IMR-90 (cell line): ENCODE measurements around the gene STK25. TPM values are rescaled to one million over a fixed set of nuclear protein-coding genes. Genes with fewer than 3 reads are reported as not detected.

ENCODE experiments used
- ATAC-seq: fragments of 200-7000 bp; cut with Tn5 transposase; 2 replicates; pipeline ENCODE4 v1.9.1; 2020; ENCODE audit warnings: low read depth, mild to moderate bottlenecking, moderate library complexity
- BruUV-seq: library from RNA; stranded (reverse); fragments of 400-500 nt; replicated peaks from 2 replicates; lab custom pipeline; 2021; lab: Mats Ljungman, UMichigan
- CTCF ChIA-PET: fragments of 300-600 bp; formaldehyde crosslinking; extraction: SDS; loops from one replicate; lab custom pipeline; 2021; ENCODE audit warnings: antibody characterized with exemption; lab: Yijun Ruan, JAX
- POLR2A ChIA-PET: fragments of 300-600 bp; sonication (Branson Sonifier 250); formaldehyde crosslinking; loops from one replicate; lab custom pipeline; 2022; ENCODE audit warnings: antibody characterized with exemption; ENCODE audit not compliant: unreplicated experiment; lab: Charles Lee
- DNase-seq: peaks from one replicate; pipeline ENCODE4 v3.0.0; 2013
- H2AFZ ChIP-seq: replicated peaks from 2 replicates; pipeline ENCODE3; 2013; ENCODE audit warnings: low read length, mild to moderate bottlenecking; ENCODE audit not compliant: poor library complexity
- H2AK5ac ChIP-seq: 2 replicates; pipeline ENCODE4 v1.6.1; 2013; ENCODE audit warnings: low read depth, low read length, inconsistent platforms
- H2AK9ac ChIP-seq: replicated peaks from 2 replicates; pipeline ENCODE3; 2013; ENCODE audit warnings: mild to moderate bottlenecking, low read depth, low read length, moderate library complexity; ENCODE audit not compliant: poor library complexity
- H2BK120ac ChIP-seq: 2 replicates; pipeline ENCODE4 v1.6.1; 2013; ENCODE audit warnings: low read depth, low read length, inconsistent platforms
- H2BK15ac ChIP-seq: 3 replicates; pipeline ENCODE4 v1.6.1; 2013; ENCODE audit warnings: low read depth, low read length, inconsistent platforms
- H2BK20ac ChIP-seq: 2 replicates; pipeline ENCODE4 v1.6.1; 2013; ENCODE audit warnings: low read depth, mild to moderate bottlenecking, inconsistent platforms, low read length, moderate library complexity
- H2BK5ac ChIP-seq: 2 replicates; pipeline ENCODE4 v1.6.1; 2013; ENCODE audit warnings: mild to moderate bottlenecking, low read depth, low read length, inconsistent platforms; ENCODE audit not compliant: poor library complexity, severe bottlenecking
- H3K14ac ChIP-seq: replicated peaks from 2 replicates; pipeline ENCODE4 v1.6.1; 2013; ENCODE audit warnings: low read depth, low read length, inconsistent platforms
- H3K18ac ChIP-seq: 2 replicates; pipeline ENCODE4 v1.6.1; 2013; ENCODE audit warnings: low read depth, low read length, control low read depth
- H3K23ac ChIP-seq: 2 replicates; pipeline ENCODE4 v1.6.1; 2013; ENCODE audit warnings: low read depth, low read length, inconsistent platforms
- H3K27ac ChIP-seq: 2 replicates; pipeline ENCODE4 v1.5.1; 2013; ENCODE audit warnings: mild to moderate bottlenecking, control low read depth, low read length; ENCODE audit not compliant: insufficient read depth
- H3K27me3 ChIP-seq: 2 replicates; pipeline ENCODE4 v1.6.1; 2013; ENCODE audit warnings: low read length; ENCODE audit not compliant: control insufficient read depth, insufficient read depth
- H3K36me3 ChIP-seq: 2 replicates; pipeline ENCODE4 v1.6.1; 2013; ENCODE audit warnings: low read length, mixed read lengths; ENCODE audit not compliant: control insufficient read depth, insufficient read depth
- H3K4ac ChIP-seq: 2 replicates; pipeline ENCODE4 v1.6.1; 2013; ENCODE audit warnings: low read depth, low read length, inconsistent platforms
- H3K4me1 ChIP-seq: 2 replicates; pipeline ENCODE4 v1.6.1; 2013; ENCODE audit warnings: low read length, mixed read lengths; ENCODE audit not compliant: control insufficient read depth, insufficient read depth
- H3K4me2 ChIP-seq: 2 replicates; pipeline ENCODE4 v1.6.1; 2013; ENCODE audit warnings: low read depth, mild to moderate bottlenecking, control low read depth, low read length, moderate library complexity
- H3K4me3 ChIP-seq: 2 replicates; pipeline ENCODE4 v1.5.1; 2013; ENCODE audit warnings: low read depth, mild to moderate bottlenecking, control low read depth, low read length, moderate library complexity; ENCODE audit not compliant: insufficient read depth
- H3K56ac ChIP-seq: 2 replicates; pipeline ENCODE4 v1.6.1; 2013; ENCODE audit warnings: low read length, inconsistent platforms; ENCODE audit not compliant: insufficient read depth; ENCODE audit errors: extremely low read depth
- H3K79me1 ChIP-seq, 2 experiments: 2 replicates each; pipeline ENCODE4 v1.6.1; 2013; ENCODE audit warnings: low read length in 2 of 2, inconsistent platforms in 1 of 2, low read depth in 1 of 2
- H3K9ac ChIP-seq: 2 replicates; pipeline ENCODE4 v1.6.1; 2013; ENCODE audit warnings: low read depth, low read length, control low read depth
- H3K9me1 ChIP-seq: 2 replicates; pipeline ENCODE4 v1.6.1; 2013; ENCODE audit warnings: low read length, inconsistent platforms; ENCODE audit not compliant: insufficient read depth
- H3K9me3 ChIP-seq: 2 replicates; pipeline ENCODE4 v1.6.1; 2013; ENCODE audit warnings: low read length; ENCODE audit not compliant: control insufficient read depth, insufficient read depth
- H4K20me1 ChIP-seq: 2 replicates; pipeline ENCODE4 v1.6.1; 2013; ENCODE audit warnings: low read length, inconsistent platforms; ENCODE audit not compliant: insufficient read depth
- H4K5ac ChIP-seq: 2 replicates; pipeline ENCODE4 v1.6.1; 2013; ENCODE audit warnings: mild to moderate bottlenecking, low read depth, low read length, control low read depth
- H4K8ac ChIP-seq, 2 experiments: 2 replicates each; pipeline ENCODE4 v1.6.1; 2013; ENCODE audit warnings: low read depth in 2 of 2, low read length in 2 of 2, control low read depth in 1 of 2, inconsistent platforms in 1 of 2
- H4K91ac ChIP-seq: 2 replicates; pipeline ENCODE4 v1.6.1; 2013; ENCODE audit warnings: low read depth, low read length, inconsistent platforms; ENCODE audit not compliant: insufficient read depth
- MAZ ChIP-seq: IDR thresholded peaks from 2 replicates; pipeline ENCODE4 v1.6.1; 2012; ENCODE audit warnings: low read depth, mild to moderate bottlenecking, low read length, improper control_type of control experiment, moderate library complexity, borderline replicate concordance
- NFE2L2 ChIP-seq: fragments of 150-350 bp; IDR thresholded peaks from 2 replicates; pipeline ENCODE4 v1.6.1; 2016; ENCODE audit warnings: low read depth, mild to moderate bottlenecking, low read length
- WGBS, 2 experiments: methylation state at CpG; one replicate each; pipeline versions ENCODE4 v1.1.5 to v1.1.7; 2013; ENCODE audit warnings: missing lambda C conversion rate in 2 of 2; ENCODE audit not compliant: insufficient read length in 1 of 2; ENCODE audit errors: extremely low coverage in 2 of 2; 5-methylcytosine and 5-hydroxymethylcytosine counted together
- dilution Hi-C: fragments of 300-500 bp; cut with HindIII; formaldehyde crosslinking; loops from one replicate; pipeline ENCODE4 v1.14.3; 2018; ENCODE audit warnings: low sequenced_read_pairs; ENCODE audit not compliant: unreplicated experiment
- in situ Hi-C: fragments of 300-500 bp; cut with MboI; formaldehyde crosslinking; loops from 3 replicates; pipeline ENCODE4 v1.14.3; 2019; ENCODE audit warnings: low sequenced_read_pairs, inconsistent platforms, mixed read lengths
- intact Hi-C: fragments of 100-400 bp; cut with micrococcal nuclease; formaldehyde crosslinking; loops from 2 replicates; pipeline ENCODE4 v1.10.0; 2022
- polyA plus RNA-seq, 3 experiments: library from polyadenylated mRNA; depleted of rRNA; stranded (reverse); fragments of >200 nt; gene quantifications; 2 replicates each; pipeline ENCODE4 v1.2.3, GENCODE V29; 2012; ENCODE audit warnings: low replicate concordance in 1 of 3
- total RNA-seq: library from RNA; depleted of rRNA; stranded (reverse); fragments of >200 nt; gene quantifications from 2 replicates; pipeline ENCODE4 v1.2.3, GENCODE V29; 2012
- TF ChIP-seq, protein P1 (sequence below): fragments of 150-350 bp; IDR thresholded peaks from 2 replicates; pipeline ENCODE4 v1.6.1; 2017; ENCODE audit warnings: mild to moderate bottlenecking, antibody characterized with exemption, low read length, low read depth

The STK25 gene
- total and polyA plus RNA-seq, 2 of the 4 experiments (the other 2 are of a cell fraction): 258 to 392 TPM

DNA sequence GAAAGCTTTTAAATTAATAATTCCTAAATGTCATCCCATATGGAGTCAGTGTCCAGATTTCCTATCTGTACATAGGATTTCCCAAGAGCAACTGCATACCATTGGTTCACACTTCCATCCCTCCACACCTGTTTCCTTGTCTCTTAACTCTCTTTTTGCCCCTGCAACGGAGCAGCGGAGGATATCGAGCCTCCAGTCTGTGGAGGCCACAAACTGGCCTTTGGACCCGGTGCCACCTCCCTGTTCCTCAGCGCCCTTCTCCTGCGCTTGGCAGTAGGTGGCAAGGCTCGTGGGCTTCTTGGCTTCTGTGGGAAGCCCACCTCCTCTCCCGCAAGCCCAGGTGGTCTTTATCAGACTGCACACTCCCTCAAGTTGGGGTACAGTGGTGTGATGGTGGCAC, 23.8 kb upstream of the STK25 start:
- CTCF ChIA-PET: no interaction called here
- POLR2A ChIA-PET: no interaction called here
- in situ Hi-C loops: no loop called here

More for the DNA sequence above, 23.8 kb upstream of the STK25 start:
- Histone ChIP-seq H3K27ac (no peak overlapping the region), H3K36me3 (no peaks in the 10 kb centered on the region), H4K20me1 (no peaks in the 10 kb centered on the region), H2AFZ (no peak overlapping the region), H2BK20ac (no peak overlapping the region), H3K4me3 (no peak overlapping the region), H3K9me3 (no peaks in the 10 kb centered on the region), H3K9ac (no peak overlapping the region), H3K27me3 (peaks cover 22% of the 10 kb centered on the region), H3K14ac (no peak overlapping the region), H3K79me1 (no peaks in the 10 kb centered on the region), H3K4me2 (no peak overlapping the region), H4K5ac (no peak overlapping the region), H3K56ac (no peak overlapping the region), H3K23ac (no peak overlapping the region), H2BK15ac (no peak overlapping the region), H2AK5ac (no peak overlapping the region), H2BK120ac (no peak overlapping the region), H3K18ac (no peak overlapping the region), H2BK5ac (no peak overlapping the region), H3K9me1 (no peaks in the 10 kb centered on the region), H3K4me1 (no peaks in the 10 kb centered on the region), H4K91ac (no peak overlapping the region), H3K4ac (no peak overlapping the region), H4K8ac (no peak overlapping the region), H2AK9ac (no peak overlapping the region)
- TF ChIP-seq MAZ: no peak
- TF ChIP-seq NFE2L2: no peak
- TF ChIP-seq, protein P1, sequence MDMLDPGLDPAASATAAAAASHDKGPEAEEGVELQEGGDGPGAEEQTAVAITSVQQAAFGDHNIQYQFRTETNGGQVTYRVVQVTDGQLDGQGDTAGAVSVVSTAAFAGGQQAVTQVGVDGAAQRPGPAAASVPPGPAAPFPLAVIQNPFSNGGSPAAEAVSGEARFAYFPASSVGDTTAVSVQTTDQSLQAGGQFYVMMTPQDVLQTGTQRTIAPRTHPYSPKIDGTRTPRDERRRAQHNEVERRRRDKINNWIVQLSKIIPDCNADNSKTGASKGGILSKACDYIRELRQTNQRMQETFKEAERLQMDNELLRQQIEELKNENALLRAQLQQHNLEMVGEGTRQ: no peak
- DNase-seq: no peak
- 95% methylated on average over 3 of the region's 8 CpGs; no CpG with 5 or more reads in 1 of the 2 experiments for WGBS, 2 experiments
- dilution Hi-C loops (no loop called here), intact Hi-C loops (no loop called here)
- ATAC-seq: no peak
- BruUV-seq: no TSS peak
